DMS53 treated with DMSO at 0.1 percent for 48 hours (cell line): ENCODE measurements around the gene EIF2S2.

Source experiments
- DNase-seq: peaks from one replicate; lab custom pipeline; 2025; ENCODE audit not compliant: unreplicated experiment; lab: John Stamatoyannopoulos, UW

The EIF2S2 gene

GRCh38 chr20:34089655-34090345, 22.2 kb downstream of the EIF2S2 start:
- DNase-seq, result no peak

- DNase-seq, result no peak
These were observed 22.9 kb downstream of the EIF2S2 start for GRCh38 chr20:34089175-34089479.

DNA sequence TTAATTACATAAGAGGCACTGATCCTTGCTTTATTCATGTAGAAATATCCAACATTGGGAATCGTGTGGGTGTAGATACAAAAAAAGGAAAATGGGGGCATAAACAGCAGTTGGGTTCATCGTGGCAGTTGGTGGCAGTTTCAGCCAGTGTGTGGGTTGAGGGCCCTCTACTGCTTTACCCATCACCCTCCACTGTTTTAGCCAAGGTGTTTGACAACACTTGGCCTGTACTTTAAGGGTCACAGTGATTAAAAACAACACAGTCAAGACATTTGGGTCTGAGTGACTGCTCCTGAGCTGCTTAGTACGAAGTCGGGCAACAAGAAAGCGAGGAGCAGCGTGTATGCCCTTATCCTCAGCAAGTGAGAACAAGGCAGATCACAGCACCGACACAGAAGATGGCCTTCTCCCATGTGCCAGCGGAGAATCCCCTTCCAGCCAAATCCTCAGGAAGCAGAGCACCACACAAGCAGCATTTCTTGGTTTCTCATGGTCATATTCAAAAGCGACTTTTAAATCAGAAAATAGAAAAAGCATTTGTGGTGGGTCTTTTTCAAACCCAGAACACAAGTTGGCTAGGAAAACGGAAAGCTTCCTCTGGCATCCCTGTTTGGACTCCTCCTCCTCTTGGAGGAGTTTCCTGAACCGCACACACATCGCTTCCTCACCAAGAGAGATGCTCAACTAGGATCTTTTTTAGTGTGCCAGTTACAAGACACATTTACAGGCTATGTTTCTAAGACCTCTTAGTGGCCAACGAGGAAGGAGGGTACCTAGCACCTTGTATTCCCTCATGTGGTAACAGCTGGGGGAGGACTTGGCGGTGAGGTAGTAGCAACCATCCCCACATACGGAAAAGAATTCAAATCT, 23.5 kb downstream of the EIF2S2 start:
- no peak for DNase-seq

DNA sequence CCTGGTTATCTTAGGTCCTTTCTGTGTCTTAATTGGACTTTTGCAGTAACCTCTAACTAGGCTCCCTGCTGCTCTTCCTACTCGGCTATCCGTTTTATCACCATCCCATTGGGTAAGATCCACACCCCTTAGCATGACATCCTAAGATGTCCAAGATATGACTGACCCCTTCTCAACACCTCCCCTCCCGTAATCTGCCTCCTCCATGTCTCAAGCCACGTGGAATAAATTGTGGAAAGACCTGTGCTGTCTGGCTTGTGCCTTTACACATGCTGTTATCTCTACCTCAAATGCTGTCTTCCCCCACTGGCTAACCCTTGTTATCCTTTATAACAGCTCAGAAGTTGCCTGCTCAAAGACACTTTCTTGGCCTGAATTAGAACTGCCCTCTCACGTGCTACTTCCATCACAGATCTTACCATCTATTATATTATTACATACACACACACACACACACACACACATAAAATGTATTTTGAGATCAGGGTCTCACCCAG, 26.5 kb downstream of the EIF2S2 start:
- DNase-seq, result no peak

- no peak for DNase-seq
These were observed 27.7 kb downstream of the EIF2S2 start for GRCh38 chr20:34084227-34084923.

DNA sequence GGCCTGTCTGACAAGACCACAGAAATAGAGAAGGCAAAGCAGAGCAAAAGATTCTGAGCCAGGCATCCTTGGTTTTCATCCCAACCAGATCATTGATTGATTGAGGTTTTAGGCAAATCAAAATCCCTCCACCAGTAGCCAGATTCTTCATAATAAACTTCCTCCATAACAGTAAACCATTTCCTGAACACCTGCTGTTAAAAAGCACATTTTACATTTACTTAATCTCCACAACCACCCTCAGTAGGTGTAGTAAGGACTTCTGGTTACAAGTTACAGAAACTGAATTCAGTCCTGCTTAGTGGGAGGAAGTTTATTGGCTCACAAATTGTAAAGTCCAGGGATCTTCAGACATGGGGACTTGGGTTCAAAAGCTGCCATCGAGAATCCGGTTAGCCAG, 28.3 kb downstream of the EIF2S2 start:
- DNase-seq, result no peak

GRCh38 chr20:34083137-34083536, 28.9 kb downstream of the EIF2S2 start:
- no peak for DNase-seq

GRCh38 chr20:34082232-34082887, 29.7 kb downstream of the EIF2S2 start:
- DNase-seq, result no peak

GRCh38 chr20:34079818-34080217, 32.2 kb downstream of the EIF2S2 start:
- no peak for DNase-seq

- DNase-seq, result no peak
These were observed 33.5 kb downstream of the EIF2S2 start for GRCh38 chr20:34078540-34078939.

- no peak for DNase-seq
These were observed 35.1 kb downstream of the EIF2S2 start for GRCh38 chr20:34076952-34077351.

DNA sequence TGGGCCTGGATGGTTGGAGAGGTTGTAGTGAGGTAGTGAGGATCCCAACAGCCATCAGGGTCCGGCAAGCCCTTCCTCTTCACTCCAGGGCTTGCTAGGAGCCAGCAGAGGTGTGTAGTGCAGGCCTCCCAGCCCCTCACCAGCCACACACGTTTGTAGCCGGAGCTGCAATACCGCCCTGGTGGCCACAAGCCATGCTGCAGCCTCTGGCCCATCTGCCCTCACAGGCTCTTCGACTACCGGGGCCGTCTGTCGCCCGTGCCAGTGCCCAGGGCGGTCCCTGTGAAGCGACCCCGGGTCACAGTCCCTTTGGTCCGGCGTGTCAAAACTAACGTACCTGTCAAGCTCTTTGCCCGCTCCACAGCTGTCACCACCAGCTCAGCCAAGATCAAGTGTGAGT, 36.4 kb downstream of the EIF2S2 start:
- DNase-seq, result no peak

DNA sequence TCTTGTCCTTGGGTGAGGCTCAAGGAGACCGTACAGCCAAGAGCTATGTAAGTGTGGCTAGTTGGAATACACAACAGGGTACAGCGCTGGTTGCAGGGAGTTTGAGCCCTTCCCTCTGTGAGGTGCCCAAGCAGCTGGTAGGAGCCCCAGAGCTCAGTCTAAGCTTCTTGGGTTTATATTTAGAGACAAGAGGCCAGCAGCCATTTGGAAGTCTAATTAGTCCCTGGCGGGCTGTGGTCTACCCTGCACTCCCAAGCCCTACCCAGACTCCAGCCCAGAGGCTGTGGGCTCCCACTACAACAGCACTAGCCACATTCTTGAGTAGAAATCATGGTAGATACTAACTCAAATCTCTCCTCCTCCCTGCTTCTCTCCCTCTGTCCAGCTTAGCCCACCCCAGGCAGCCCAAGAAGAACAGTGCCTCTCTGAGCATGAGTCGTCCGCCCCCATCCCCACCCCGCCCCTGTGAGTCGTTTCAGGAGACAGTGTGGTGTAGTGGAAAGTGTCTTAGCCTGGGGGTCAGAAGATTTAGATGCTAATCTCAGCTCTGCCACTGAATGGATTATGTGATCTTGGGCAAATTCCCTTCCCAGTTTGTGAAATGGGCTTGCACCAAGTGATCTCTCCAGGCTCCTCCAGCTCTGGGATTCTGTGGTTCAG, 37.8 kb downstream of the EIF2S2 start:
- no peak for DNase-seq

- no peak for DNase-seq
These were observed 39.3 kb downstream of the EIF2S2 start for GRCh38 chr20:34072778-34073177.

- DNase-seq, result no peak
These were observed 40.0 kb downstream of the EIF2S2 start for GRCh38 chr20:34072076-34072475.

DNA sequence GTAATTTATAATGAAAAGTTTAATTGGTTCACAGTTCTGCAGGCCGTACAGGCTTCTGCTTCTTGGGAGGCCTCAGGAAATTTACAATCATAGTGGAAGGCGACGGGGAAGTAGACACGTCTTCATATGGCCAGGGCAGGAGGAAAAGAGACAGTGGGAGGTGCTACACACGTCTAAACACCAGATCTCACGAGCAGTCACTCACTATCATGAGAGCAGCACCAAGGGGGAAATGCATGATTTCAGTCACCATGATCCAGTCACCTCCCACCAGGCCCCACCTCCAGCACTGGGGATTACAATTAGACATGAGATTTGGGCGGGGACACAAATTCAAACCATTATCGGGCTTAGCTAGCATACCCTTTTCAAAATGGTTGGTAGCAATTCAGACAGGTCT, 41.2 kb downstream of the EIF2S2 start:
- DNase-seq, result no peak

DNA sequence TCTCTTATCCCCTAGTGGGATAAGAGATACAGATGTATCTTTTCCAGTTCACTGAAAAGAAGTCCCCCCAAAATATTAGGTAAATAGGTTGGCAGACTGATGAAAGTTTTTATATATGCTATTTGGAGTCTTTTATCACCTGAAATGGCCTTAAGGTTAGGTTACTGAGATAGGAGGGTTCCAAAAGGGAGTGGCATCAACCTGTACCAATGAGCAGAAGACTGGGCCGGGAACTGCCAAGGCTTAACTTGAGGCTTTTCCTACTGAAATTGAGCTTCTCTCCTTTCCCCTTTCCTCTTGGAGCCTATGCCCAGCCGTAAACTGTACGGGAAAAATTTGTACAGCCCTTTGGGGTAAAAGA, 42.0 kb downstream of the EIF2S2 start:
- DNase-seq, result no peak

DNA sequence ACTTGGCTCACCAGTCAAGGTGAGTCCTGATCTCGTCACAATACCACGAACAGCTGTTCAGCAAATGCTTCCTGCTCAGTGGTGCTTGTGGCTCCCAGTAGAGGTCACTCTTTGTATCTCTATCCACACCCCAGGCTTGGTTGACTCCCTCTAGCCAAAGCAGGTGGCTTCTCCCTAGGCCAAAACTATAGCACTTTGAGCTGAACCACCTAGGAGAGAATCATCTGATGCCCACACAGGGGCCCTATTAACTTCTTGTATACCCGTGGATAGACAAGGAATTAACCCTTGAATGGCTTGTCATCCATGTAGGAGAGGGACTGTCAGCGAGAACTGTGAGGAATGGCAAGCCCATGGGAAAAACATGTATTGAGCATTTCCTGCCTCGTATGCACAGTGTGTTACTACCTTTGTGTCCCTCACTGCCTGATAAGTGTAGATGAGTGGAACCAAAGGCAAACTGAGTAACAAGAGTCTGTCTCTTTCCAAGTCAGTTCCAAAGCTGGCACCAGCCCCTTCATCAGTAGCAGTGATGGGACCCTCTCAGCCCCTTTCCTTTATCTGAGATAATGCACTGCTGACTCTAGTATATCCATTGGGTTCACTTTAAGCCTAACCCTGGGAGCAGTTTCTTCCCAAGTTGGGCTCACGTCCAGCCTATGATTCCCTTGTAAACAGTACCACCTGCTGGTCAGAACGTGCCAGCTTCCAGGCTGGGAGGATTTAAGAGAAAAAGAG, 42.5 kb downstream of the EIF2S2 start:
- DNase-seq, result peak; percentile 73

- no peak for DNase-seq
These were observed 44.0 kb downstream of the EIF2S2 start for GRCh38 chr20:34068001-34068400.

DNA sequence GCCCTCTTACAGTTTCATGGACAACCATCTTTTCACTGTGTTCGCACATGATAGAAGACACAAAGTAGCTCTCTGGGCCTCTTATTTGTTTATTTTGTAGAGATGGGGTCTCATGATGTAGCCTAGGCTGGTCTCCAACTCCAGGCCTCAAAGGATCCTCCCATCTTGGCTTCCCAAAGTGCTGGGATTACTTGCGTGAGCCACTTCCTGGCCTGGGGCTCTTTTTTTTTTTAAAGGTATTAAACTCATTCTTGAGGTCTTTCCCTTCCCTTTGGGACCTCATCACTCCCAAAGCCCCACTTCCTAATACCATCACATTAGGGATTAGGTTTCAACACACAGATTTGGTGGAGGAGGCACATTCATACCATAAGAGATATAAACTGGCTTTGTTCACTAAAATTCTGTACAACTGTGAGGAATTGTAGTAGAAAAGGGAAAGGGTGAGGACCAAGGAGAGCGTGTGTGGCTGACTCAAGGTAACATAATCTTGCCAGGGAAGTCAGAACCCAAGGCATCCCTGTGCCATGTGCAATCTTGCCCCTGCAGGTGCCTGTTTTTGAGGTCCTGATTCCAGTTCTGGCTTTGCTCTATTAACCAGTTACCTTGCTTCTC, 45.5 kb downstream of the EIF2S2 start:
- no peak for DNase-seq
